ENCODE results near the gene PCDH9.

DNA sequence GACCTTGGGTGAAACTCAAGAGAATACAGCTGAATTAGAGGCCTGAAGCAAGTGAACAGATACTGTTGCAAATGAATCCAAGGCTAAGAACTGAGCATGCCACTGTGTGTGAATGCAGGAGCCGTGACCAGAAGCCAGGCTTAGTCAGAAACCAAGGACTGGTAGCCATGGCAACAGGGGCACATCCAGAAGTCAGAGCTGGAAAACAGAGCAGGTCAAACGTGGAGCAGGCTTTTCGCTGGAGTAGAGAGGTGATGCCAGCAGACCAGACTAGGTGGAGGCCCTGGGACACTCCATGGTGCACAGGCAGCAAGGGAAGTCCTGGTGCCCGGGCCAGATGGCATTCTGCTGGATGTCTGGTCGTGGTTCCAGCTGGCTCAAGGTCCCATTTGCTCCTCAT, 564.1 kb downstream of the PCDH9 start:
- TF ChIP-seq, protein P1, sequence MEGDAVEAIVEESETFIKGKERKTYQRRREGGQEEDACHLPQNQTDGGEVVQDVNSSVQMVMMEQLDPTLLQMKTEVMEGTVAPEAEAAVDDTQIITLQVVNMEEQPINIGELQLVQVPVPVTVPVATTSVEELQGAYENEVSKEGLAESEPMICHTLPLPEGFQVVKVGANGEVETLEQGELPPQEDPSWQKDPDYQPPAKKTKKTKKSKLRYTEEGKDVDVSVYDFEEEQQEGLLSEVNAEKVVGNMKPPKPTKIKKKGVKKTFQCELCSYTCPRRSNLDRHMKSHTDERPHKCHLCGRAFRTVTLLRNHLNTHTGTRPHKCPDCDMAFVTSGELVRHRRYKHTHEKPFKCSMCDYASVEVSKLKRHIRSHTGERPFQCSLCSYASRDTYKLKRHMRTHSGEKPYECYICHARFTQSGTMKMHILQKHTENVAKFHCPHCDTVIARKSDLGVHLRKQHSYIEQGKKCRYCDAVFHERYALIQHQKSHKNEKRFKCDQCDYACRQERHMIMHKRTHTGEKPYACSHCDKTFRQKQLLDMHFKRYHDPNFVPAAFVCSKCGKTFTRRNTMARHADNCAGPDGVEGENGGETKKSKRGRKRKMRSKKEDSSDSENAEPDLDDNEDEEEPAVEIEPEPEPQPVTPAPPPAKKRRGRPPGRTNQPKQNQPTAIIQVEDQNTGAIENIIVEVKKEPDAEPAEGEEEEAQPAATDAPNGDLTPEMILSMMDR (IDR thresholded peaks at IDR 0.05), result no peak
- no peak for TF ChIP-seq POLR2A (IDR thresholded peaks at IDR 0.05)

Measured in heart left ventricle (tissue), 13 donors.